Heart right ventricle (tissue), 16 donors: ENCODE measurements around the gene PPIE. TPM values are rescaled to one million over a fixed set of nuclear protein-coding genes. Genes with fewer than 3 reads are reported as not detected.

Source experiments
- ATAC-seq, 8 donors: fragments of 200-7000 bp; cut with Tn5 transposase; one replicate each; pipeline ENCODE4 v1.9.1; 2020; ENCODE audit warnings: mild to moderate bottlenecking in 8 of 8, moderate library complexity in 8 of 8, moderate number of reproducible peaks in 1 of 8
- DNase-seq, 2 donors: peaks; one replicate each; pipeline ENCODE4 v3.0.0-alpha.2; 2020
- H3K27ac ChIP-seq, 10 donors: fragments of 200-600 bp; sonication (generic) in 2 of 10; one replicate each; pipeline versions ENCODE4 v1.5.0 to v1.8.0; 2020 to 2022; ENCODE audit warnings: mild to moderate bottlenecking in 3 of 10
- H3K27me3 ChIP-seq, 7 donors: fragments of 200-600 bp; one replicate each; pipeline ENCODE4 v1.8.0; 2021 to 2022; ENCODE audit warnings: mild to moderate bottlenecking in 2 of 7
- H3K36me3 ChIP-seq, 9 donors: fragments of 200-600 bp; sonication (generic) in 1 of 9; one replicate each; pipeline versions ENCODE4 v1.5.0 to v1.8.0; 2020 to 2022; ENCODE audit warnings: mild to moderate bottlenecking in 2 of 9
- H3K4me1 ChIP-seq, 9 donors: fragments of 200-600 bp; sonication (generic) in 1 of 9; one replicate each; pipeline versions ENCODE4 v1.5.0 to v1.8.0; 2020 to 2022; ENCODE audit warnings: mild to moderate bottlenecking in 4 of 9
- H3K4me3 ChIP-seq, 10 donors: fragments of 200-600 bp; sonication (generic) in 2 of 10; one replicate each; pipeline versions ENCODE4 v1.5.0 to v1.8.0; 2020 to 2022; ENCODE audit warnings: mild to moderate bottlenecking in 7 of 10, moderate library complexity in 2 of 10
- H3K9me3 ChIP-seq, 11 donors: fragments of 200-600 bp in 10 of 11; sonication (generic) in 2 of 11; one replicate each; pipeline versions ENCODE4 v1.5.0 to v1.8.0; 2013 to 2022; ENCODE audit warnings: mild to moderate bottlenecking in 2 of 11, control low read depth in 1 of 11, moderate library complexity in 1 of 11
- WGBS, 2 donors: extraction: QIAGEN DNeasy Blood & Tissue Kit; methylation state at CpG; one replicate each; pipeline ENCODE4 v1.1.7; 2013; ENCODE audit warnings: inconsistent platforms in 1 of 2; 5-methylcytosine and 5-hydroxymethylcytosine counted together
- intact Hi-C, 10 donors: fragments of 100-400 bp; cut with DNase I; formaldehyde crosslinking; loops; one replicate each; pipeline versions ENCODE4 v1.11.1 to v1.14.2; 2022
- polyA plus RNA-seq, 2 donors: library from polyadenylated mRNA; stranded (reverse); fragments of 200-250 nt; gene quantifications; one replicate each; pipeline ENCODE4 v1.2.3, GENCODE V29; 2013
- total RNA-seq, 10 donors: library from RNA; stranded (reverse); fragmentation: NEBNext Ultra II Directional in 3 of 10; extraction: Animal tissue kit (Norgen Biotek cat#: 25700) in 3 of 10; gene quantifications; one replicate each; pipeline versions ENCODE4 v1.2.1 to v1.2.4, GENCODE V29; 2021 to 2023
- TF ChIP-seq, protein P1 (sequence below), 9 donors: fragments of 200-600 bp; sonication (generic) in 2 of 9; IDR thresholded peaks; one replicate each; pipeline versions ENCODE4 v1.5.0 to v1.8.0; 2021 to 2022; ENCODE audit warnings: antibody characterized with exemption in 9 of 9, mild to moderate bottlenecking in 5 of 9, moderate library complexity in 1 of 9
- donor health status: Arrhythmogenic right ventricular cardiomyopathy.
- donor health status: ischemic (EF 13 %, LVEDD 7.1; RV severe dilation, severe dysfunction).
- donor health status: healthy with polysubstance abuse.
- donor health status: DM: no; HTN: yes; CAD: no.
- donor health status: DM: no; HTN: no; CAD: no.
- donor health status: ischemic (EF 25% LVEDD 6.9; RV normal size, moderate dysfunction).
- donor health status: ischemic (EF 25% LVEDD 5.7; RV mildly dilated, moderate dysfunction).
- donor health status: healthy.
- donor health status: DM: yes; HTN: yes; CAD: no.
- donor health status: Ischemic cardiomyopathy.
- donor health status: ischemic (EF 35%, LVEDD 5.7; RV mildly dilated, moderate dysfunction).
- donor health status: nonischemic (EF 11% LVEDD 7.7; RV severe dilation, severe dysfunction).
- donor health status: DM: yes; HTN: yes; CAD: no.
- donor health status: PGD.
- donor health status: ischemic (EF 29% LVEDD 5.4; RV normal size, mild dysfunction).
- donor health status: nonischemic (EF 23%, LVEDD 6.1; RV moderate dilation, normal function).

Gene PPIE
- total and polyA plus RNA-seq, 12 donors, result 28.0 to 49.5 (median 31.3) TPM

DNA sequence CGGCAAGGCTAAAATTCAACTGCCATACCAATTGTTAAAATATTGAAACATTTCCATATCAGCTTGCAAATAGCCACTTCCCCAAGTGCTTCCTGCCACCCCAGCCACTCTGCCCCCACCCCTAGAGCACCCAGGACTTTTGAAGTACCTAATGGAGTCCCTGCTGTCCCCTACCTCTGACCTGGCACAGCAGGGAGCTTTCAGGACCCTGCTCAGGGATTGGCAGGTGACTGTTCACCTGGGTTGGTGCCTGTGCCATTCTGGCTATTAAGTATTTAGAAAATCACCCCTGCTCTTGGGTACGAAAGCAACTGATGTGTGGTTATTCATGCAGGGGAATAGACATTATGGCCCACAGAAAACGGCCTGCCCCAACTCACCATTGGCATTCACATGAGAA, 38.3 kb upstream of the PPIE start:
- Histone ChIP-seq H3K27me3 (peaks cover 0 to 13% (median 0%) of the 10 kb centered on the region in 7 donors), H3K36me3 (no peaks in the 10 kb centered on the region), H3K9me3 (no peaks in the 10 kb centered on the region), H3K4me1 (peaks cover 0 to 14% (median 7%) of the 10 kb centered on the region in 9 donors), H3K4me3 (no peak overlapping the region), H3K27ac (no peak overlapping the region)
- 73 to 85% methylated on average over 3 of the region's 3 CpGs for WGBS, 2 donors
- no peak for DNase-seq
- TF ChIP-seq, protein P1, sequence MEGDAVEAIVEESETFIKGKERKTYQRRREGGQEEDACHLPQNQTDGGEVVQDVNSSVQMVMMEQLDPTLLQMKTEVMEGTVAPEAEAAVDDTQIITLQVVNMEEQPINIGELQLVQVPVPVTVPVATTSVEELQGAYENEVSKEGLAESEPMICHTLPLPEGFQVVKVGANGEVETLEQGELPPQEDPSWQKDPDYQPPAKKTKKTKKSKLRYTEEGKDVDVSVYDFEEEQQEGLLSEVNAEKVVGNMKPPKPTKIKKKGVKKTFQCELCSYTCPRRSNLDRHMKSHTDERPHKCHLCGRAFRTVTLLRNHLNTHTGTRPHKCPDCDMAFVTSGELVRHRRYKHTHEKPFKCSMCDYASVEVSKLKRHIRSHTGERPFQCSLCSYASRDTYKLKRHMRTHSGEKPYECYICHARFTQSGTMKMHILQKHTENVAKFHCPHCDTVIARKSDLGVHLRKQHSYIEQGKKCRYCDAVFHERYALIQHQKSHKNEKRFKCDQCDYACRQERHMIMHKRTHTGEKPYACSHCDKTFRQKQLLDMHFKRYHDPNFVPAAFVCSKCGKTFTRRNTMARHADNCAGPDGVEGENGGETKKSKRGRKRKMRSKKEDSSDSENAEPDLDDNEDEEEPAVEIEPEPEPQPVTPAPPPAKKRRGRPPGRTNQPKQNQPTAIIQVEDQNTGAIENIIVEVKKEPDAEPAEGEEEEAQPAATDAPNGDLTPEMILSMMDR (IDR thresholded peaks at IDR 0.05), result no peak
- intact Hi-C loops, result no loop called here
- no peak for ATAC-seq

DNA sequence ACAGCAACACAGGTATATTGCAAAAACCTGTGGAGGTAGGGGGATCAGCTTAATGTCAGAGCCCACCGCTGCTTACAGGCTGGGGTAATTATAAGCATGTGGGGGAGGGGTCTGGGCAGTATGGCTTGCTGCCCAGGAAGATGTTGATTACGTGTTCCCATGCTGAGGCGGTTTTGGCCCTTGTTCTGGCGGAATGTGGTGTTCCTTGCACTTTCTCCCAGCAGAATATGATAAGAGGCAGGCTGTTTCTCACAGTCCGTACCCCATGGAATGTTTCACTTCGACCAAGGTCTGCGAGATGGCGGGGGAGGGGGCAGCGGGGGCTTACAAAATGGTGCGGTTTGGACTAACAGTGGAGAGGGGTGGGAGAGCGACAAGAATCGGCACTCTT, 37.6 kb upstream of the PPIE start:
- Histone ChIP-seq H3K27me3 (peaks cover 0 to 7% (median 0%) of the 10 kb centered on the region in 7 donors), H3K27ac (no peak overlapping the region), H3K36me3 (no peaks in the 10 kb centered on the region), H3K9me3 (no peaks in the 10 kb centered on the region), H3K4me3 (no peak overlapping the region), H3K4me1 (peaks cover 0 to 14% (median 7%) of the 10 kb centered on the region in 9 donors)
- 10 to 15% methylated on average over 12 of the region's 12 CpGs for WGBS, 2 donors
- DNase-seq (peak in 1 of 2 donors; percentile 29), ATAC-seq (peak in 7 of 8 donors; percentile 30 to 86 (median 45))
- TF ChIP-seq, protein P1 (IDR thresholded peaks at IDR 0.05), result no peak
- intact Hi-C loops, result no loop called here

DNA sequence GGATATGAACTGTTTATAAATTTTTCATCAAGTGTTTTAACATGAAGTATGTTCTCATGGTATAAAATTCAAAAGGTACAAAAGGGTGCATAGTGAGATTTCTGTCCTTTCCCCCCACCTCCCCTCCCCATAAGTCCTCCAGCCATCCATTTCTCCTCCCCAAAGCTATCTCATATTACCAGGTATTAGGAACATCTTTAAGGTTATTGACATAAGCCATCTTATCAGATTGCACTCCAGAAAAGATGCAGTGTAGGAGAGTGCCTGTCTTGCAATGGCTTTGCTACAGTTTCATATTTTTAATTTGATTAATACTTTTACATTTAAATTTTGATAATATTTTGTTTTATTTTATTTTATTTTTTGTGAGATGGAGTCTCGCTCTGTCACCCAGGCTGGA, 33.9 kb upstream of the PPIE start:
- TF ChIP-seq, protein P1 (IDR thresholded peaks at IDR 0.05), result no peak

DNA sequence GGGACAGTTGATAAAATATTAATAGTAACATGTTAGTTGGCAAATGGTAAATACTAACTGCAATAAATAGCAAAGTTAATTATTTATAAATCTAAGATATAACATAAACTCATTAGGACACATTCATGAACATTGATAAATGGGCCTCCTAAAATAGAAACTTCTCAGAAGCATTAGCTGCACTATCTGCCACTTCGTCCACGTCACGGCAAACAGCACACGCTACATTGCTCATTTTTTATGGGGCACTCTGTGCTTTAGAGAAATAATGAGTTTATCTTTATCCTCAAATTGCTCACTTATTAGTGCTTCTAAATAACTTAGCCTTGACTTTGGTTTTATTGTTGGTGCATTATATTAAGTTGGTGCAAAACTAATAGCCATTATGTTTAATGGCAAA, 31.2 kb upstream of the PPIE start:
- no peaks in the 10 kb centered on the region for H3K9me3 ChIP-seq
- WGBS, 2 donors, result 61 to 70% methylated on average over 4 of the region's 4 CpGs
- ATAC-seq, result no peak
- H3K27ac ChIP-seq, result no peak overlapping the region
- TF ChIP-seq, protein P1 (IDR thresholded peaks at IDR 0.05), result no peak
- H3K36me3 ChIP-seq, result no peaks in the 10 kb centered on the region
- peaks cover 0 to 16% (median 5%) of the 10 kb centered on the region in 7 donors for H3K27me3 ChIP-seq
- no peak overlapping the region for H3K4me3 ChIP-seq
- DNase-seq, result no peak
- intact Hi-C loops, result no loop called here
- peaks cover 0 to 3% (median 0%) of the 10 kb centered on the region in 9 donors for H3K4me1 ChIP-seq

More for the DNA sequence above, 33.9 kb upstream of the PPIE start:
- DNase-seq (no peak), ATAC-seq (no peak)
- H3K4me3 ChIP-seq, result no peak overlapping the region
- H3K27ac ChIP-seq, result no peak overlapping the region
- no peaks in the 10 kb centered on the region for H3K36me3 ChIP-seq
- intact Hi-C loops, result no loop called here
- peaks cover 0 to 5% (median 3%) of the 10 kb centered on the region in 7 donors for H3K27me3 ChIP-seq
- H3K4me1 ChIP-seq, result peaks cover 0 to 14% (median 7%) of the 10 kb centered on the region in 9 donors
- H3K9me3 ChIP-seq, result no peaks in the 10 kb centered on the region
- whole genome bisulfite sequencing, 2 donors, result 92 to 97% methylated on average over 1 of the region's 1 CpG
